Upper lobe of left lung (tissue), 6 donors: ENCODE measurements around the gene PHYKPL. TPM values are rescaled to one million over a fixed set of nuclear protein-coding genes. Genes with fewer than 3 reads are reported as not detected.

Experiments
- ATAC-seq, 2 donors: fragments of 200-7000 bp; cut with Tn5 transposase; one replicate each; pipeline ENCODE4 v1.9.1; 2022; ENCODE audit warnings: mild to moderate bottlenecking in 2 of 2, moderate library complexity in 2 of 2; ENCODE audit not compliant: low FRiP score in 2 of 2
- DNase-seq, 2 donors: peaks; one replicate each; pipeline ENCODE4 v3.0.0-alpha.2; 2019 to 2020
- H3K27ac ChIP-seq, 4 donors: fragments of 200-600 bp; sonication (generic); one replicate each; pipeline ENCODE4 v1.5.1; 2016 to 2019
- H3K27me3 ChIP-seq, 4 donors: fragments of 200-600 bp; sonication (generic); one replicate each; pipeline ENCODE4 v1.5.1; 2017 to 2019
- H3K36me3 ChIP-seq, 4 donors: fragments of 200-600 bp; sonication (generic); one replicate each; pipeline ENCODE4 v1.5.1; 2016 to 2019
- H3K4me1 ChIP-seq, 4 donors: fragments of 200-600 bp; sonication (generic); one replicate each; pipeline ENCODE4 v1.5.1; 2018 to 2019
- H3K4me3 ChIP-seq, 4 donors: fragments of 200-600 bp; sonication (generic); one replicate each; pipeline ENCODE4 v1.5.1; 2017 to 2019; ENCODE audit warnings: mild to moderate bottlenecking in 2 of 4, moderate library complexity in 1 of 4
- H3K9me3 ChIP-seq, 4 donors: fragments of 200-600 bp; sonication (generic); one replicate each; pipeline ENCODE4 v1.5.1; 2018 to 2019
- CTCF ChIP-seq, 6 experiments: fragments of 450-650 bp in 4 of 6; fragments of 200-600 bp in 2 of 6; sonication (generic) in 2 of 6; IDR thresholded peaks; one replicate each; pipeline ENCODE4 v1.5.1; 2016 to 2019; ENCODE audit warnings: antibody characterized with exemption in 6 of 6
- EP300 ChIP-seq, 4 donors: sonication (generic); formaldehyde crosslinking; IDR thresholded peaks; one replicate each; pipeline ENCODE4 v1.5.1; 2017; ENCODE audit warnings: antibody characterized with exemption in 4 of 4, control low read depth in 2 of 4
- POLR2A ChIP-seq, 4 donors: fragments of 450-650 bp; IDR thresholded peaks; one replicate each; pipeline ENCODE4 v1.5.1; 2016 to 2017; ENCODE audit warnings: antibody characterized with exemption in 4 of 4, mild to moderate bottlenecking in 2 of 4
- POLR2AphosphoS5 ChIP-seq, 2 donors: sonication (generic); formaldehyde crosslinking; IDR thresholded peaks; one replicate each; pipeline ENCODE4 v1.5.1; 2017; ENCODE audit warnings: antibody characterized with exemption in 2 of 2
- WGBS, 2 donors: methylation state at CpG; one replicate each; pipeline ENCODE4 v1.1.5; 2017 to 2018; 5-methylcytosine and 5-hydroxymethylcytosine counted together
- total RNA-seq, 6 donors: library from RNA; depleted of rRNA in 4 of 6; stranded (reverse); fragments of >200 nt in 4 of 6; gene quantifications; one replicate each; pipeline versions ENCODE4 v1.1.0 to v1.2.1, GENCODE V29; 2016 to 2021
- donor health status: DM: no; HTN: no; CAD: no; lungs with moderate emphysema.
- donor health status: DM: no; HTN: yes; CAD: no; lungs with severe emphysema.

Gene PHYKPL
- total RNA-seq, 6 donors from 2014 or later: 61.0 to 237 (median 91.9) TPM

DNA sequence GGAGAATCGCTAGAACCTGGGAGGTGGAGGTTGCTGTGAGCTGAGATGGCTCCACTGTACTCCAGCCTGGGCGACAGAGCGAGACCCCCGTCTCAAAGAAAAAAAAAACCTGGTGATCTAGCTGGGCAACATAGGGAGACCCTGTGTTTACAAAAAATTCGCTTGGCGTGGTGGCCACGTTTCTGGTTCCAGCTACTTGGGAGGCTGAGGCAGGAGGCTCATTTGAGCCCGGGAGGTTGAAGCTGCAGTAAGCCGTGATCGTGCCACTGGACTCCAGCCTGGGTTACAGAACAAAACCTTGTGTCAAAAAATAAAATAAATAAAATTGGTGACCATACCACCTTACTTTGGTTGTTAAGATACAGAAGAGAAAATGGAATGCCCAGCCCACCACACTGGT lies 30.1 kb downstream of the PHYKPL start:
- ATAC-seq (no peak), DNase-seq (no peak)
- TF ChIP-seq POLR2AphosphoS5 (IDR thresholded peaks at IDR 0.05) (no peak), POLR2A (IDR thresholded peaks at IDR 0.05) (no peak), EP300 (IDR thresholded peaks at IDR 0.05) (no peak), CTCF (IDR thresholded peaks at IDR 0.05) (no peak)
- Histone ChIP-seq H3K4me3 (no peak overlapping the region), H3K4me1 (peaks cover 21 to 26% (median 23%) of the 10 kb centered on the region in 4 donors), H3K27ac (no peak overlapping the region), H3K9me3 (no peaks in the 10 kb centered on the region), H3K36me3 (peaks cover 0 to 16% (median 11%) of the 10 kb centered on the region in 4 donors), H3K27me3 (no peaks in the 10 kb centered on the region)
- WGBS, 2 donors: 98% methylated on average over 10 of the region's 10 CpGs

- 28 to 39% methylated on average over 2 of the region's 2 CpGs for WGBS, 2 donors
Observed at GRCh38 chr5:178201927-178202235, 30.7 kb downstream of the PHYKPL start.

DNA sequence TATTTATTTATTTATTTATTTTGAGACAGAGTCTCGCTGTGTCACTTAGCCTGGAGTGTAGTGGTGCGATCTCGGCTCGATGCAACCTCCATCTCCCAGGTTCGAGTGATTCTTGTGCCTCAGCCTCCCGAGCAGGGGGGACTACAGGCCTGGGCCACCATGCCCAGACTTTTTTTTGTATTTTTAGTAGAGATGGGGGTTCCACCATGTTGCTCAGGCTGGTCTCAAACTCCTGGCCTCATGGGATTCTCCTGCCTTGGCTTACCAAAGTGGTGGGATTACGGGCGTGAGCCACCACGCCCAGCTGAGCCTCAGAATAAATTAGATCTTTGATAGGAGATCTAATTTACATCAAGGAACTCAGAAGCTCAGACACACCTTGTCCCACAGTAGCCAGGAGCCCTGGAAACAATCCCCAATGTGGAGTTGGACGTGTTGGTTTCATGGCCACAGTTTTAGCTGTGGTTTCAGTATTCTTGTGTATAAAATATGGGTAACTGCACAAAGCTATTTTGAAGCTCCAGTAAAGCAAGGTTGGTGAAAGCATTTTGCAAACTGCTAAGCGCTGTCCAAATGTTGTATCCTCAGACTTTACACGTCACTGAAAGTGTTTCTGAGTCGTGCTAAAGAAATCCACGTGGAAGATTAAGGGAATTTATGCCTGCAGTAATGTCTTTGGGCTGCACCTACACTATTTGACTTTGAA lies 31.2 kb downstream of the PHYKPL start:
- TF ChIP-seq POLR2A (IDR thresholded peaks at IDR 0.05): no peak
- no peak for TF ChIP-seq POLR2AphosphoS5 (IDR thresholded peaks at IDR 0.05)
- TF ChIP-seq EP300 (IDR thresholded peaks at IDR 0.05): no peak
- TF ChIP-seq CTCF (IDR thresholded peaks at IDR 0.05): no peak
- 84 to 90% methylated on average over 14 of the region's 14 CpGs for WGBS, 2 donors
- no peak for DNase-seq
- no peaks in the 10 kb centered on the region for H3K9me3 ChIP-seq
- H3K4me3 ChIP-seq: no peak overlapping the region
- no peak for ATAC-seq
- H3K27me3 ChIP-seq: no peaks in the 10 kb centered on the region
- no peak overlapping the region for H3K27ac ChIP-seq
- H3K36me3 ChIP-seq: peaks cover 0 to 4% (median 1%) of the 10 kb centered on the region in 4 donors
- H3K4me1 ChIP-seq: peaks cover 10 to 17% (median 13%) of the 10 kb centered on the region in 4 donors

More at GRCh38 chr5:178201927-178202235, 30.7 kb downstream of the PHYKPL start:
- TF ChIP-seq POLR2A (IDR thresholded peaks at IDR 0.05): no peak
- TF ChIP-seq EP300 (IDR thresholded peaks at IDR 0.05): no peak
- no peak for TF ChIP-seq CTCF (IDR thresholded peaks at IDR 0.05)
- ATAC-seq: no peak
- no peak for DNase-seq
- Histone ChIP-seq H3K27ac (no peak overlapping the region), H3K9me3 (no peaks in the 10 kb centered on the region), H3K4me1 (peaks cover 15 to 22% (median 18%) of the 10 kb centered on the region in 4 donors), H3K36me3 (peaks cover 0 to 9% (median 6%) of the 10 kb centered on the region in 4 donors), H3K4me3 (no peak overlapping the region), H3K27me3 (no peaks in the 10 kb centered on the region)

GRCh38 chr5:178199581-178200434 lies 32.8 kb downstream of the PHYKPL start:
- DNase-seq (no peak), ATAC-seq (no peak)
- no peak overlapping the region for H3K4me3 ChIP-seq
- H3K9me3 ChIP-seq: no peaks in the 10 kb centered on the region
- 80 to 88% methylated on average over 12 of the region's 12 CpGs for WGBS, 2 donors
- H3K27ac ChIP-seq: no peak overlapping the region
- peaks cover 0 to 6% (median 3%) of the 10 kb centered on the region in 4 donors for H3K4me1 ChIP-seq
- no peaks in the 10 kb centered on the region for H3K27me3 ChIP-seq
- no peaks in the 10 kb centered on the region for H3K36me3 ChIP-seq
- TF ChIP-seq CTCF (IDR thresholded peaks at IDR 0.05) (no peak), POLR2AphosphoS5 (IDR thresholded peaks at IDR 0.05) (no peak), EP300 (IDR thresholded peaks at IDR 0.05) (no peak), POLR2A (IDR thresholded peaks at IDR 0.05) (no peak)
